ENCODE results near the gene ADAMTSL3. TPM values are rescaled to one million over a fixed set of nuclear protein-coding genes. Genes with fewer than 3 reads are reported as not detected.

Gene ADAMTSL3
- total RNA-seq, 1 donor from 2014 or later: 0.32 TPM

- Mint-ChIP-seq H3K27me3 (ENCODE audit: unreplicated experiment) (no peaks in the 10 kb centered on the region), H3K4me1 (ENCODE audit: low read depth, unreplicated experiment) (no peaks in the 10 kb centered on the region), H3K27ac (ENCODE audit: unreplicated experiment) (no peak overlapping the region), H3K36me3 (ENCODE audit: unreplicated experiment) (no peaks in the 10 kb centered on the region), H3K4me3 (ENCODE audit: unreplicated experiment) (no peak overlapping the region), H3K9me3 (ENCODE audit: unreplicated experiment) (no peaks in the 10 kb centered on the region)
- TF ChIP-seq, protein P1, sequence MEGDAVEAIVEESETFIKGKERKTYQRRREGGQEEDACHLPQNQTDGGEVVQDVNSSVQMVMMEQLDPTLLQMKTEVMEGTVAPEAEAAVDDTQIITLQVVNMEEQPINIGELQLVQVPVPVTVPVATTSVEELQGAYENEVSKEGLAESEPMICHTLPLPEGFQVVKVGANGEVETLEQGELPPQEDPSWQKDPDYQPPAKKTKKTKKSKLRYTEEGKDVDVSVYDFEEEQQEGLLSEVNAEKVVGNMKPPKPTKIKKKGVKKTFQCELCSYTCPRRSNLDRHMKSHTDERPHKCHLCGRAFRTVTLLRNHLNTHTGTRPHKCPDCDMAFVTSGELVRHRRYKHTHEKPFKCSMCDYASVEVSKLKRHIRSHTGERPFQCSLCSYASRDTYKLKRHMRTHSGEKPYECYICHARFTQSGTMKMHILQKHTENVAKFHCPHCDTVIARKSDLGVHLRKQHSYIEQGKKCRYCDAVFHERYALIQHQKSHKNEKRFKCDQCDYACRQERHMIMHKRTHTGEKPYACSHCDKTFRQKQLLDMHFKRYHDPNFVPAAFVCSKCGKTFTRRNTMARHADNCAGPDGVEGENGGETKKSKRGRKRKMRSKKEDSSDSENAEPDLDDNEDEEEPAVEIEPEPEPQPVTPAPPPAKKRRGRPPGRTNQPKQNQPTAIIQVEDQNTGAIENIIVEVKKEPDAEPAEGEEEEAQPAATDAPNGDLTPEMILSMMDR (IDR thresholded peaks at IDR 0.05; ENCODE audit: partially characterized antibody, unreplicated experiment): no peak
- DNase-seq: no peak
Observed at GRCh38 chr15:83926116-83926515, 272.2 kb downstream of the ADAMTSL3 start.

DNA sequence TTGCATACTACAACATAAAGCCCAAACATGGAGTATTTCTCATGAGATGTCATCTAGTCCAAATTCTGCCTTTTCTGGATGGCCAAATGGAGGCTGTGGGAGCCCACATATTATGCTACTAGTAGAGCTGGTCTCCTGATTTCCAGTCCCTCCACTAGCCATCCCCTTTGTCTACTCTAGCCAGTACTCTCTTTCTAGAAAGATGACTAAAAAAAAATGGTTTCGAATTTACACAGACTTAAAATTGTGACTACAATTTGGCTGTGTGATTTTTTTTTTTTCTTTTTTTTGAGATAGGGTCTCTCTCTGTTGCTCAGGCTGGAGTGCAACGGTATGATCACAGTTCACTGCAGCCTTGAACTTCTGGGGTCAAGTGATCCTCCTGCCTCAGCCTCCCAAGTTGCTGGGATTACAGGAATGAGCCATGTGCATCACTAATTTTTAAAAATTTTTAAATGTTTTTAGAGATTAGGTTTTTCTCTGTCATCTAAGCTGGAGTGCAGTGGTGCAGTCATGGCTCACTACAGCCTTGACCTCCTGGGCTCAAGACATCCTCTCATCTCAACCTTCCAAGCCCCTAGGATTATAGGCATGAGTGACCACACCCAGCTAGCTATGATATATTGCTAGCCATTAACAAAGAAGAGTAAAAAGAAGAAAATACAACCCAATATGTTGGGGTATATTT is 273.9 kb downstream of the ADAMTSL3 start:
- Mint-ChIP-seq H3K4me1 (ENCODE audit: low read depth, unreplicated experiment) (no peaks in the 10 kb centered on the region), H3K4me3 (ENCODE audit: unreplicated experiment) (no peak overlapping the region), H3K27ac (ENCODE audit: unreplicated experiment) (no peak overlapping the region), H3K27me3 (ENCODE audit: unreplicated experiment) (no peaks in the 10 kb centered on the region), H3K36me3 (ENCODE audit: unreplicated experiment) (peaks cover under 1% of the 10 kb centered on the region), H3K9me3 (ENCODE audit: unreplicated experiment) (no peaks in the 10 kb centered on the region)
- TF ChIP-seq, protein P1 (IDR thresholded peaks at IDR 0.05; ENCODE audit: partially characterized antibody, unreplicated experiment): no peak
- no peak for DNase-seq

DNA sequence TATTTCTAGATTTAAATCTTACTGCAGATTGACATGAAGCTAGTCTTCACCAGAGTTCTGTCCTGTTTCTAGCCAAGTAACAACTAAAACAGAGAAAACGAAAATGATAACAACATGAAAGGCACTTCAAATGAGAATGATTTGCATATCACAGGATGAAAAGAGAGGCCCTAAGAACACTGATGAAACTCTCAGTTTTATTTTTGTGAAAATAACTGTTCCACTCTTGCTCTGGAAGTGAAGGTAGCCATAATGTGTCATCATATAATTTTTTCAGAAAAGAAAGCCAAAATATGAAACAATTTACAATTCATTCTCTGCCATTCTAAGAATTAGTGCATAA is 274.4 kb downstream of the ADAMTSL3 start:
- Mint-ChIP-seq H3K27ac (ENCODE audit: unreplicated experiment) (no peak overlapping the region), H3K9me3 (ENCODE audit: unreplicated experiment) (no peaks in the 10 kb centered on the region), H3K4me3 (ENCODE audit: unreplicated experiment) (no peak overlapping the region), H3K4me1 (ENCODE audit: low read depth, unreplicated experiment) (no peaks in the 10 kb centered on the region), H3K27me3 (ENCODE audit: unreplicated experiment) (no peaks in the 10 kb centered on the region), H3K36me3 (ENCODE audit: unreplicated experiment) (peaks cover 6% of the 10 kb centered on the region)
- no peak for DNase-seq
- TF ChIP-seq, protein P1 (IDR thresholded peaks at IDR 0.05; ENCODE audit: partially characterized antibody, unreplicated experiment): no peak

DNA sequence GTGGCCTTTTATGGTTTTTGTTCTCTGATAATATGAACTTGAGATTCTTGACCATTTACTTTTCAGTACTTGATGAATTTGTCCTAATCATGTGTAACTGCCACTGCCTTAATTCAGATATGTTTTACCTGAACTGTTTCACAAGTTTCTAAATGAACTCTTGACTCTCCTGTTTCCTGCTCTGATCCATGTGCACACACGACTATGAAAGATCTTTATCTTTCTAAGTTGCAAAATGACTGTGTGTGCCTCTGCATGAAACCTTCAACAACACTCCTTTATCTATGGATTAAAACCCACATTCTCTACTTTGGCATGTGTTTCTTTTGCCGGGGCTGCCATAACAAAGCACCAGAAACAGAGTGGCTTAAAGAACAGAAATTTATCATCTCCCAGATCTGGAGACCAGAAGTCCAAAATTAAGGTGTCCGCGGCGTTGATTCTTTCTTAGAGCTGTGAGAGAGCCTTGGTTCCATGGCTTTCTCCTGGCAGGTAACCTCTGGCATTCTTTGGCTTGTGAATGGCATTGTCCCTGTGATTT is 275.0 kb downstream of the ADAMTSL3 start:
- Mint-ChIP-seq H3K27ac (ENCODE audit: unreplicated experiment) (no peak overlapping the region), H3K27me3 (ENCODE audit: unreplicated experiment) (no peaks in the 10 kb centered on the region), H3K4me1 (ENCODE audit: low read depth, unreplicated experiment) (no peaks in the 10 kb centered on the region), H3K4me3 (ENCODE audit: unreplicated experiment) (no peak overlapping the region), H3K9me3 (ENCODE audit: unreplicated experiment) (no peaks in the 10 kb centered on the region), H3K36me3 (ENCODE audit: unreplicated experiment) (peaks cover 6% of the 10 kb centered on the region)
- TF ChIP-seq, protein P1 (IDR thresholded peaks at IDR 0.05; ENCODE audit: partially characterized antibody, unreplicated experiment): no peak
- DNase-seq: no peak

- Mint-ChIP-seq H3K4me1 (ENCODE audit: low read depth, unreplicated experiment) (no peaks in the 10 kb centered on the region), H3K9me3 (ENCODE audit: unreplicated experiment) (no peaks in the 10 kb centered on the region), H3K4me3 (ENCODE audit: unreplicated experiment) (no peak overlapping the region), H3K36me3 (ENCODE audit: unreplicated experiment) (peaks cover 6% of the 10 kb centered on the region), H3K27me3 (ENCODE audit: unreplicated experiment) (no peaks in the 10 kb centered on the region), H3K27ac (ENCODE audit: unreplicated experiment) (no peak overlapping the region)
- TF ChIP-seq, protein P1 (IDR thresholded peaks at IDR 0.05; ENCODE audit: partially characterized antibody, unreplicated experiment): no peak
- no peak for DNase-seq
Observed at GRCh38 chr15:83929619-83930018, 275.7 kb downstream of the ADAMTSL3 start.

Measured in glutamatergic neuron (in vitro differentiated cells).